Measurements from ENCODE around the gene PRKG1.

PRKG1 gene

GRCh38 chr10:52083422-52083821 is 1009.1 kb downstream of the PRKG1 start:
- TF ChIP-seq, protein P1, sequence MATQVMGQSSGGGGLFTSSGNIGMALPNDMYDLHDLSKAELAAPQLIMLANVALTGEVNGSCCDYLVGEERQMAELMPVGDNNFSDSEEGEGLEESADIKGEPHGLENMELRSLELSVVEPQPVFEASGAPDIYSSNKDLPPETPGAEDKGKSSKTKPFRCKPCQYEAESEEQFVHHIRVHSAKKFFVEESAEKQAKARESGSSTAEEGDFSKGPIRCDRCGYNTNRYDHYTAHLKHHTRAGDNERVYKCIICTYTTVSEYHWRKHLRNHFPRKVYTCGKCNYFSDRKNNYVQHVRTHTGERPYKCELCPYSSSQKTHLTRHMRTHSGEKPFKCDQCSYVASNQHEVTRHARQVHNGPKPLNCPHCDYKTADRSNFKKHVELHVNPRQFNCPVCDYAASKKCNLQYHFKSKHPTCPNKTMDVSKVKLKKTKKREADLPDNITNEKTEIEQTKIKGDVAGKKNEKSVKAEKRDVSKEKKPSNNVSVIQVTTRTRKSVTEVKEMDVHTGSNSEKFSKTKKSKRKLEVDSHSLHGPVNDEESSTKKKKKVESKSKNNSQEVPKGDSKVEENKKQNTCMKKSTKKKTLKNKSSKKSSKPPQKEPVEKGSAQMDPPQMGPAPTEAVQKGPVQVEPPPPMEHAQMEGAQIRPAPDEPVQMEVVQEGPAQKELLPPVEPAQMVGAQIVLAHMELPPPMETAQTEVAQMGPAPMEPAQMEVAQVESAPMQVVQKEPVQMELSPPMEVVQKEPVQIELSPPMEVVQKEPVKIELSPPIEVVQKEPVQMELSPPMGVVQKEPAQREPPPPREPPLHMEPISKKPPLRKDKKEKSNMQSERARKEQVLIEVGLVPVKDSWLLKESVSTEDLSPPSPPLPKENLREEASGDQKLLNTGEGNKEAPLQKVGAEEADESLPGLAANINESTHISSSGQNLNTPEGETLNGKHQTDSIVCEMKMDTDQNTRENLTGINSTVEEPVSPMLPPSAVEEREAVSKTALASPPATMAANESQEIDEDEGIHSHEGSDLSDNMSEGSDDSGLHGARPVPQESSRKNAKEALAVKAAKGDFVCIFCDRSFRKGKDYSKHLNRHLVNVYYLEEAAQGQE (IDR thresholded peaks at IDR 0.05; ENCODE audit: insufficient read depth in 1 of 2, low read depth in 2 of 2, low read length in 2 of 2) = no peak
- TF ChIP-seq TAF1 (IDR thresholded peaks at IDR 0.05; ENCODE audit: borderline replicate concordance, insufficient read depth, low read length) (no peak), SIN3A (IDR thresholded peaks at IDR 0.05; ENCODE audit: borderline replicate concordance, insufficient read depth, low read length) (no peak), POLR2AphosphoS5 (IDR thresholded peaks at IDR 0.05; ENCODE audit: low read depth, low read length) (no peak), FOXP2 (optimal IDR thresholded peaks at IDR 0.05; ENCODE audit: borderline replicate concordance, extremely low read depth, extremely low read length, insufficient read depth) (no peak)

- TF ChIP-seq POLR2AphosphoS5 (IDR thresholded peaks at IDR 0.05; ENCODE audit: low read depth, low read length) = no peak
- TF ChIP-seq, protein P1 (IDR thresholded peaks at IDR 0.05; ENCODE audit: insufficient read depth in 1 of 2, low read depth in 2 of 2, low read length in 2 of 2) = no peak
- no peak for TF ChIP-seq SIN3A (IDR thresholded peaks at IDR 0.05; ENCODE audit: borderline replicate concordance, insufficient read depth, low read length)
- TF ChIP-seq FOXP2 (optimal IDR thresholded peaks at IDR 0.05; ENCODE audit: borderline replicate concordance, extremely low read depth, extremely low read length, insufficient read depth) = no peak
- TF ChIP-seq TAF1 (IDR thresholded peaks at IDR 0.05; ENCODE audit: borderline replicate concordance, insufficient read depth, low read length) = no peak
Measured at GRCh38 chr10:52092390-52092789, 1018.1 kb downstream of the PRKG1 start.

GRCh38 chr10:52098130-52098529 is 1023.8 kb downstream of the PRKG1 start:
- TF ChIP-seq, protein P1 (IDR thresholded peaks at IDR 0.05; ENCODE audit: insufficient read depth in 1 of 2, low read depth in 2 of 2, low read length in 2 of 2) = no peak
- no peak for TF ChIP-seq POLR2AphosphoS5 (IDR thresholded peaks at IDR 0.05; ENCODE audit: low read depth, low read length)
- no peak for TF ChIP-seq SIN3A (IDR thresholded peaks at IDR 0.05; ENCODE audit: borderline replicate concordance, insufficient read depth, low read length)
- no peak for TF ChIP-seq FOXP2 (optimal IDR thresholded peaks at IDR 0.05; ENCODE audit: borderline replicate concordance, extremely low read depth, extremely low read length, insufficient read depth)
- no peak for TF ChIP-seq TAF1 (IDR thresholded peaks at IDR 0.05; ENCODE audit: borderline replicate concordance, insufficient read depth, low read length)

- no peak for TF ChIP-seq FOXP2 (optimal IDR thresholded peaks at IDR 0.05; ENCODE audit: borderline replicate concordance, extremely low read depth, extremely low read length, insufficient read depth)
- no peak for TF ChIP-seq POLR2AphosphoS5 (IDR thresholded peaks at IDR 0.05; ENCODE audit: low read depth, low read length)
- TF ChIP-seq, protein P1 (IDR thresholded peaks at IDR 0.05; ENCODE audit: insufficient read depth in 1 of 2, low read depth in 2 of 2, low read length in 2 of 2) = no peak
- no peak for TF ChIP-seq SIN3A (IDR thresholded peaks at IDR 0.05; ENCODE audit: borderline replicate concordance, insufficient read depth, low read length)
- TF ChIP-seq TAF1 (IDR thresholded peaks at IDR 0.05; ENCODE audit: borderline replicate concordance, insufficient read depth, low read length) = no peak
Measured at GRCh38 chr10:52099026-52099600, 1024.8 kb downstream of the PRKG1 start.
